ENCODE measurements around the gene CXCL3. TPM values are rescaled to one million over a fixed set of nuclear protein-coding genes. Genes with fewer than 3 reads are reported as not detected.

Gene CXCL3
- total and polyA plus RNA-seq, 9 of the 15 experiments (the other 6 are each of a cell fraction or from before 2014, with no cell fraction given), result 2.3 to 8.9 (median 6.1) TPM

DNA sequence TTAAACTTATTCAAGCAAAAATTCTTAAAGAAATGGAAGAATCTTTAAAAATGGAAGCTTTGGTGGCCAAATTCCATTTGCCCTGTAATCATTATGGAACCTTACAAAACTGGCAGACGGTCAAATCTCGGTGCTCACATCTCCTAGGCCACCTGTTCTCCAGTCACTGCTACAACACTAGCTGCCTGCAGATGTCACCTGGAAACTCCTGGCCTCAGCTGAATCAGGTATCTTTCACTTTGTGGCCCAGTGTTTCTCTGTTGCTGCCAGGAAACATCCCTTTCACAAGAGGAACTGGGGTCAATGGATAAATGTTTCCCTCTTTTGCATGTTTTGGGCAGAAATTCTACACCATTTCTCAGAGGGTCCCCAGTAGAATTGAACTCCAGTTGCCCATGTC, 4.2 kb upstream of the CXCL3 start (continued):
- TF ChIP-seq REST (IDR thresholded peaks at IDR 0.05; ENCODE audit: borderline replicate concordance), result peak; percentile 46; the same call in 1 of the 2 replicates
- TF ChIP-seq REST (CRISPR knock-in tag; IDR thresholded peaks at IDR 0.05; ENCODE audit: low read depth), result no peak

DNA sequence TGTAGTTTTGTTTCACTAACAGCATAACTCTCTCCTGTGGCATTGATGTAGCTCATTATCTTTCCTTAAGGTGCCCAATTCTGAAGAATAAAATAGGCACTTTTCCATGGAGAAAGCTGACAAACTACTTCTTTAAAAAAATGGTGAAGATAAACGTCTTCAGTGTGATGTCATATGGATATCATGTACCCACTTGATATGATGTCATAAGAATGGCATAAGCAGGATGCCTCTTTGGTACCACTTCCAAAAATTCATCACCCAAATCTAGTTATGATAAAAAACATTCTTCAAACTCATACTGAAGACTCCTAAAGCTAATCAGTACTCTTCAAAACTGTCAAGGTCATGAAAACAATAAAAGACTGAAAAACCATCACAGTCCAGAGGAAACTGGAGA, 2.9 kb upstream of the CXCL3 start:
- POLR2A ChIA-PET, result interaction anchor here (0.7 to 1.4 kb wide), 2 partner anchors 13 to 58 kb away, joined by 3 read pairs; partner anchors contain the start of gene CXCL2
- Histone ChIP-seq H3K4me1 (replicated peaks in 1 of 2; ENCODE audit: control insufficient read depth in 2 of 2, insufficient read depth in 2 of 2, low read length in 2 of 2) (peaks cover 3 to 16% of the 10 kb centered on the region in 2 experiments; a peak in 3 of 5 replicates), H3K9me1 (ENCODE audit: control insufficient read depth, insufficient read depth, low read length) (no peaks in the 10 kb centered on the region), H4K20me1 (replicated peaks; ENCODE audit: control insufficient read depth, insufficient read depth, low read length) (no peaks in the 10 kb centered on the region), H3K4me2 (ENCODE audit: insufficient read depth, low read length) (no peak overlapping the region), H3K27me3 (ENCODE audit: control insufficient read depth in 2 of 2, insufficient read depth in 2 of 2, low read length in 2 of 2) (no peaks in the 10 kb centered on the region), H3K36me3 (ENCODE audit: control insufficient read depth, insufficient read depth, low read length) (peaks cover 3% of the 10 kb centered on the region; the same call in 2 of the 3 replicates), H3K79me2 (ENCODE audit: control insufficient read depth, insufficient read depth, low read length) (peaks cover 24% of the 10 kb centered on the region), H2AFZ (ENCODE audit: low read depth, low read length) (no peak overlapping the region), H3K27ac (ENCODE audit: extremely low read depth, low read depth, low read length) (no peak overlapping the region), H3K4me3 (no peak overlapping the region), H3K9ac (ENCODE audit: insufficient read depth in 1 of 2, low read depth in 2 of 2, low read length in 2 of 2) (no peak overlapping the region), H3K9me3 (replicated peaks; ENCODE audit: control insufficient read depth, insufficient read depth, low read depth, low read length) (no peaks in the 10 kb centered on the region)
- FAIRE-seq (no peak), ATAC-seq (no peak), DNase-seq (ENCODE audit: extremely low read depth in 1 of 4, low spot score in 3 of 4) (no peak)
- 6% methylated on average over 1 of the region's 1 CpG for WGBS (ENCODE audit: insufficient coverage, low coverage, missing lambda C conversion rate)
- intact Hi-C loops (cut with micrococcal nuclease) (no loop called here), in situ Hi-C loops (cut with MboI) (no loop called here)
- no TSS peak for BruUV-seq (replicated peaks)
- CTCF ChIA-PET (ENCODE audit: low intra/inter-chr PET ratio), result interaction anchor here (0.7 kb wide), 1 partner anchor 177 kb away, joined by 3 read pairs; no protein-coding TSS in a partner anchor
- no peak for TF ChIP-seq ZNF143 (CRISPR knock-in tag; IDR thresholded peaks at IDR 0.05)
- TF ChIP-seq MCM5 (IDR thresholded peaks at IDR 0.05; ENCODE audit: low read depth), result no peak
- TF ChIP-seq CREM (IDR thresholded peaks at IDR 0.05; ENCODE audit: low read depth), result peak; percentile 19; the same call in 1 of the 2 replicates
- no peak for TF ChIP-seq NELFE (IDR thresholded peaks at IDR 0.05; ENCODE audit: insufficient read depth, insufficient read length)
- TF ChIP-seq ESRRA (IDR thresholded peaks at IDR 0.05; ENCODE audit: borderline replicate concordance, low read depth), result 0 out of 2 replicates have a peak, but pooled peaks have one; percentile 29
- TF ChIP-seq, protein P1, sequence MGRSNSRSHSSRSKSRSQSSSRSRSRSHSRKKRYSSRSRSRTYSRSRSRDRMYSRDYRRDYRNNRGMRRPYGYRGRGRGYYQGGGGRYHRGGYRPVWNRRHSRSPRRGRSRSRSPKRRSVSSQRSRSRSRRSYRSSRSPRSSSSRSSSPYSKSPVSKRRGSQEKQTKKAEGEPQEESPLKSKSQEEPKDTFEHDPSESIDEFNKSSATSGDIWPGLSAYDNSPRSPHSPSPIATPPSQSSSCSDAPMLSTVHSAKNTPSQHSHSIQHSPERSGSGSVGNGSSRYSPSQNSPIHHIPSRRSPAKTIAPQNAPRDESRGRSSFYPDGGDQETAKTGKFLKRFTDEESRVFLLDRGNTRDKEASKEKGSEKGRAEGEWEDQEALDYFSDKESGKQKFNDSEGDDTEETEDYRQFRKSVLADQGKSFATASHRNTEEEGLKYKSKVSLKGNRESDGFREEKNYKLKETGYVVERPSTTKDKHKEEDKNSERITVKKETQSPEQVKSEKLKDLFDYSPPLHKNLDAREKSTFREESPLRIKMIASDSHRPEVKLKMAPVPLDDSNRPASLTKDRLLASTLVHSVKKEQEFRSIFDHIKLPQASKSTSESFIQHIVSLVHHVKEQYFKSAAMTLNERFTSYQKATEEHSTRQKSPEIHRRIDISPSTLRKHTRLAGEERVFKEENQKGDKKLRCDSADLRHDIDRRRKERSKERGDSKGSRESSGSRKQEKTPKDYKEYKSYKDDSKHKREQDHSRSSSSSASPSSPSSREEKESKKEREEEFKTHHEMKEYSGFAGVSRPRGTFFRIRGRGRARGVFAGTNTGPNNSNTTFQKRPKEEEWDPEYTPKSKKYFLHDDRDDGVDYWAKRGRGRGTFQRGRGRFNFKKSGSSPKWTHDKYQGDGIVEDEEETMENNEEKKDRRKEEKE (IDR thresholded peaks at IDR 0.05; ENCODE audit: borderline replicate concordance in 1 of 2, control insufficient read depth in 1 of 2, low read depth in 2 of 2, low read length in 1 of 2), result no peak
- no peak for TF ChIP-seq FOSL1 (tag; conservative IDR thresholded peaks at IDR 0.05)
- no peak for TF ChIP-seq SMAD3 (CRISPR knock-in tag; conservative IDR thresholded peaks at IDR 0.05)

Data from K562 (cell line).